ENCODE results near the gene RPL13. TPM values are rescaled to one million over a fixed set of nuclear protein-coding genes. Genes with fewer than 3 reads are reported as not detected.

Gene RPL13
- total and polyA plus RNA-seq, 2 of the 8 experiments (the other 6 are each of a cell fraction or from before 2014, with no cell fraction given): 2,162 to 7,384 TPM

- no peak for TF ChIP-seq E2F6 (IDR thresholded peaks at IDR 0.05)
- no peak for TF ChIP-seq FOSL1 (IDR thresholded peaks at IDR 0.05; ENCODE audit: insufficient read depth, low read depth, low read length)
These were observed 35.7 kb downstream of the RPL13 start (continued) for GRCh38 chr16:89596061-89596689.

All from H1 (cell line).